ENCODE results near the gene ZSCAN5B. TPM values are rescaled to one million over a fixed set of nuclear protein-coding genes. Genes with fewer than 3 reads are reported as not detected.

ZSCAN5B gene
- total and polyA plus RNA-seq, 9 of the 15 experiments (the other 6 are each of a cell fraction or from before 2014, with no cell fraction given): 0.03 to 0.07 TPM; not detected in 7

DNA sequence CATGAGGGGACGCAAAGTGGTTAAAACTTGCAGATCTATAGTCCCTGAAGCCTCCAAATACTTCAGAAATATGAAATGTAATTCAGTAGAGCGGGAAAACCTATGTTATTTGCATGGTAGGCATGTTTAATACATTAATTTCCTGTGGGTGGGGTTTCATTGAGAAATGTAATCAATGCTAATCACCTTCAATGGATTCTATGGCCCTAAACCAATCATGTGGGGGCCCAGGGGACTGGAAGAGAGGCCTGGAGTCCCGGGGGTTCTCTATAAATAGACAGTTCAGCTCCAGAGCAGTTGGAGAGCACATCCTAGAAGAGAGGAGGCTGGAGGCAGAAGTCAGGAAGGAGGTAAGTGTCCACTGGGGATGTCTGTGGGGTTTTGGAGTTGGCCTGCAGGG lies 4.4 kb upstream of the ZSCAN5B start, which contains the start of gene ZSCAN5C:
ZSCAN5C (plus strand) TSS at position 301 of the 400 bp plus-strand sequence. CDS start 3,641 bp downstream, outside the sequence.
- no peak within 1 kb of the TSS for H2AFZ ChIP-seq (ENCODE audit: low read depth, low read length)
- no peaks in the 10 kb centered on the region for H3K9me3 ChIP-seq (replicated peaks; ENCODE audit: control insufficient read depth, insufficient read depth, low read depth, low read length)
- H3K4me3 ChIP-seq: no peak within 1 kb of the TSS
- H3K9me1 ChIP-seq (ENCODE audit: control insufficient read depth, insufficient read depth, low read length): no peaks in the 10 kb centered on the region
- ChIA-PET POLR2A (no interaction called here), CTCF (ENCODE audit: low intra/inter-chr PET ratio) (no interaction called here)
- no peak within 1 kb of the TSS for H3K9ac ChIP-seq (ENCODE audit: insufficient read depth in 1 of 2, low read depth in 2 of 2, low read length in 2 of 2)
- H3K4me2 ChIP-seq (ENCODE audit: insufficient read depth, low read length): no peak within 1 kb of the TSS
- H4K20me1 ChIP-seq (replicated peaks; ENCODE audit: control insufficient read depth, insufficient read depth, low read length): no peaks in the 10 kb centered on the region
- no peak for ATAC-seq
- no peak within 1 kb of the TSS for H3K27ac ChIP-seq (ENCODE audit: extremely low read depth, low read depth, low read length)
- FAIRE-seq: no peak
- intact Hi-C loops (cut with micrococcal nuclease): no loop called here
- peaks cover 7 to 16% of the 10 kb centered on the region in 2 experiments; a peak in 4 of 5 replicates for H3K27me3 ChIP-seq (ENCODE audit: control insufficient read depth in 2 of 2, insufficient read depth in 2 of 2, low read length in 2 of 2)
- no peaks in the 10 kb centered on the region for H3K4me1 ChIP-seq (replicated peaks in 1 of 2; ENCODE audit: control insufficient read depth in 2 of 2, insufficient read depth in 2 of 2, low read length in 2 of 2)
- in situ Hi-C loops (cut with MboI): no loop called here
- 0% methylated on average over 3 of the region's 3 CpGs for WGBS (ENCODE audit: insufficient coverage, low coverage, missing lambda C conversion rate)
- no peaks in the 10 kb centered on the region for H3K79me2 ChIP-seq (ENCODE audit: control insufficient read depth, insufficient read depth, low read length)
- H3K36me3 ChIP-seq (ENCODE audit: control insufficient read depth, insufficient read depth, low read length): no peaks in the 10 kb centered on the region
- BruUV-seq (replicated peaks): no TSS peak
- no peak for DNase-seq (ENCODE audit: extremely low read depth in 1 of 4, low spot score in 3 of 4)
- no peak for TF ChIP-seq TCF3 (CRISPR knock-in tag; IDR thresholded peaks at IDR 0.05)

DNA sequence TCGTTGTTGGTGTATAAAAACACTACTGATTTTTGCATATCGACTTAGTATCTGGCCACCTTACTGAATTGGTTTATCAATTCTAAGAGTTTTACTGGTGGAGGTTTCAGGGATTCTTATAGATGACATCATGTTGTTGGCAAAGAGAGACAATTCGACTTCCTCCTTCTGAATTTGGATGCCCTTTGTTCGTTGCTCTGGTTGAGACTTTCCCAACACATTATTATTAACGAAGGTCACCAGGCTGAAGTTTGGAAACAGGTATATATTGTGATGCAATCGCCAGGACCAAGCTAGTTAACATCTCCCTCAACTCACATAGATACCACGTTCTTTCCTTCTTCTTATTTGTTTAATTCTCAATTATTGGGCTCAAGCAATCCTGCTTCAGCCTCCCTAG lies 2.1 kb upstream of the ZSCAN5B start:
- ChIA-PET POLR2A (no interaction called here), CTCF (ENCODE audit: low intra/inter-chr PET ratio) (no interaction called here)
- H4K20me1 ChIP-seq (replicated peaks; ENCODE audit: control insufficient read depth, insufficient read depth, low read length): no peaks in the 10 kb centered on the region
- no peak overlapping the region for H3K4me3 ChIP-seq
- 1% methylated on average over 7 of the region's 7 CpGs for WGBS (ENCODE audit: insufficient coverage, low coverage, missing lambda C conversion rate)
- no peak overlapping the region for H3K4me2 ChIP-seq (ENCODE audit: insufficient read depth, low read length)
- peaks cover 7 to 12% of the 10 kb centered on the region in 2 experiments; a peak in 4 of 5 replicates for H3K27me3 ChIP-seq (ENCODE audit: control insufficient read depth in 2 of 2, insufficient read depth in 2 of 2, low read length in 2 of 2)
- no peaks in the 10 kb centered on the region; a peak in 1 of 5 replicates for H3K4me1 ChIP-seq (replicated peaks in 1 of 2; ENCODE audit: control insufficient read depth in 2 of 2, insufficient read depth in 2 of 2, low read length in 2 of 2)
- BruUV-seq (replicated peaks): no TSS peak
- TF ChIP-seq CEBPG (CRISPR knock-in tag; IDR thresholded peaks at IDR 0.05) (no peak), CEBPG (tag; conservative IDR thresholded peaks at IDR 0.05 in 1 of 2, IDR thresholded peaks at IDR 0.05 in 1 of 2) (0 out of 4 replicates have a peak, but pooled peaks of 1 of the 2 experiments have one; percentile 13), SRSF3 (IDR thresholded peaks at IDR 0.05; ENCODE audit: insufficient read depth, low read length) (no peak), ARID1B (IDR thresholded peaks at IDR 0.05) (no peak), CEBPB (tag; IDR thresholded peaks at IDR 0.05) (peak; percentile 38; the same call in 1 of the 2 replicates), ZNF311 (CRISPR knock-in tag; IDR thresholded peaks at IDR 0.05) (no peak)
- TF ChIP-seq, protein P1, sequence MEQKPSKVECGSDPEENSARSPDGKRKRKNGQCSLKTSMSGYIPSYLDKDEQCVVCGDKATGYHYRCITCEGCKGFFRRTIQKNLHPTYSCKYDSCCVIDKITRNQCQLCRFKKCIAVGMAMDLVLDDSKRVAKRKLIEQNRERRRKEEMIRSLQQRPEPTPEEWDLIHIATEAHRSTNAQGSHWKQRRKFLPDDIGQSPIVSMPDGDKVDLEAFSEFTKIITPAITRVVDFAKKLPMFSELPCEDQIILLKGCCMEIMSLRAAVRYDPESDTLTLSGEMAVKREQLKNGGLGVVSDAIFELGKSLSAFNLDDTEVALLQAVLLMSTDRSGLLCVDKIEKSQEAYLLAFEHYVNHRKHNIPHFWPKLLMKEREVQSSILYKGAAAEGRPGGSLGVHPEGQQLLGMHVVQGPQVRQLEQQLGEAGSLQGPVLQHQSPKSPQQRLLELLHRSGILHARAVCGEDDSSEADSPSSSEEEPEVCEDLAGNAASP (IDR thresholded peaks at IDR 0.05): no peak
- TF ChIP-seq, protein P2, sequence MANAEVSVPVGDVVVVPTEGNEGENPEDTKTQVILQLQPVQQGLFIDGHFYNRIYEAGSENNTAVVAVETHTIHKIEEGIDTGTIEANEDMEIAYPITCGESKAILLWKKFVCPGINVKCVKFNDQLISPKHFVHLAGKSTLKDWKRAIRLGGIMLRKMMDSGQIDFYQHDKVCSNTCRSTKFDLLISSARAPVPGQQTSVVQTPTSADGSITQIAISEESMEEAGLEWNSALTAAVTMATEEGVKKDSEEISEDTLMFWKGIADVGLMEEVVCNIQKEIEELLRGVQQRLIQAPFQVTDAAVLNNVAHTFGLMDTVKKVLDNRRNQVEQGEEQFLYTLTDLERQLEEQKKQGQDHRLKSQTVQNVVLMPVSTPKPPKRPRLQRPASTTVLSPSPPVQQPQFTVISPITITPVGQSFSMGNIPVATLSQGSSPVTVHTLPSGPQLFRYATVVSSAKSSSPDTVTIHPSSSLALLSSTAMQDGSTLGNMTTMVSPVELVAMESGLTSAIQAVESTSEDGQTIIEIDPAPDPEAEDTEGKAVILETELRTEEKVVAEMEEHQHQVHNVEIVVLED (CRISPR knock-in tag; IDR thresholded peaks at IDR 0.05): no peak
- H3K36me3 ChIP-seq (ENCODE audit: control insufficient read depth, insufficient read depth, low read length): no peaks in the 10 kb centered on the region
- no peak overlapping the region for H3K27ac ChIP-seq (ENCODE audit: extremely low read depth, low read depth, low read length)
- no peaks in the 10 kb centered on the region for H3K9me3 ChIP-seq (replicated peaks; ENCODE audit: control insufficient read depth, insufficient read depth, low read depth, low read length)
- ATAC-seq: no peak
- no peak overlapping the region for H2AFZ ChIP-seq (ENCODE audit: low read depth, low read length)
- FAIRE-seq: no peak
- no peaks in the 10 kb centered on the region for H3K9me1 ChIP-seq (ENCODE audit: control insufficient read depth, insufficient read depth, low read length)
- in situ Hi-C loops (cut with MboI): no loop called here
- DNase-seq (ENCODE audit: extremely low read depth in 1 of 4, low spot score in 3 of 4): no peak
- intact Hi-C loops (cut with micrococcal nuclease): no loop called here
- H3K9ac ChIP-seq (ENCODE audit: insufficient read depth in 1 of 2, low read depth in 2 of 2, low read length in 2 of 2): no peak overlapping the region
- H3K79me2 ChIP-seq (ENCODE audit: control insufficient read depth, insufficient read depth, low read length): no peaks in the 10 kb centered on the region
